ENCODE data around the gene SH2D4B.

Gene SH2D4B

GRCh38 chr10:80539421-80540031 lies 1.8 kb downstream of the SH2D4B start:
- TF ChIP-seq, protein P1, sequence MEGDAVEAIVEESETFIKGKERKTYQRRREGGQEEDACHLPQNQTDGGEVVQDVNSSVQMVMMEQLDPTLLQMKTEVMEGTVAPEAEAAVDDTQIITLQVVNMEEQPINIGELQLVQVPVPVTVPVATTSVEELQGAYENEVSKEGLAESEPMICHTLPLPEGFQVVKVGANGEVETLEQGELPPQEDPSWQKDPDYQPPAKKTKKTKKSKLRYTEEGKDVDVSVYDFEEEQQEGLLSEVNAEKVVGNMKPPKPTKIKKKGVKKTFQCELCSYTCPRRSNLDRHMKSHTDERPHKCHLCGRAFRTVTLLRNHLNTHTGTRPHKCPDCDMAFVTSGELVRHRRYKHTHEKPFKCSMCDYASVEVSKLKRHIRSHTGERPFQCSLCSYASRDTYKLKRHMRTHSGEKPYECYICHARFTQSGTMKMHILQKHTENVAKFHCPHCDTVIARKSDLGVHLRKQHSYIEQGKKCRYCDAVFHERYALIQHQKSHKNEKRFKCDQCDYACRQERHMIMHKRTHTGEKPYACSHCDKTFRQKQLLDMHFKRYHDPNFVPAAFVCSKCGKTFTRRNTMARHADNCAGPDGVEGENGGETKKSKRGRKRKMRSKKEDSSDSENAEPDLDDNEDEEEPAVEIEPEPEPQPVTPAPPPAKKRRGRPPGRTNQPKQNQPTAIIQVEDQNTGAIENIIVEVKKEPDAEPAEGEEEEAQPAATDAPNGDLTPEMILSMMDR (IDR thresholded peaks at IDR 0.05; ENCODE audit: poor library complexity, severe bottlenecking), result no peak
- Histone ChIP-seq H3K27me3 (ENCODE audit: insufficient read depth, poor library complexity, severe bottlenecking) (no peaks in the 10 kb centered on the region), H3K9me3 (ENCODE audit: severe bottlenecking) (no peaks in the 10 kb centered on the region), H3K27ac (ENCODE audit: poor library complexity, severe bottlenecking) (no peak overlapping the region), H3K36me3 (ENCODE audit: low read depth) (no peaks in the 10 kb centered on the region), H3K4me3 (ENCODE audit: severe bottlenecking) (no peak overlapping the region), H3K4me1 (ENCODE audit: insufficient read depth, poor library complexity, severe bottlenecking) (peaks cover 21% of the 10 kb centered on the region)
- ATAC-seq (ENCODE audit: low read depth) (no peak), DNase-seq (ENCODE audit: low spot score) (no peak)

DNA sequence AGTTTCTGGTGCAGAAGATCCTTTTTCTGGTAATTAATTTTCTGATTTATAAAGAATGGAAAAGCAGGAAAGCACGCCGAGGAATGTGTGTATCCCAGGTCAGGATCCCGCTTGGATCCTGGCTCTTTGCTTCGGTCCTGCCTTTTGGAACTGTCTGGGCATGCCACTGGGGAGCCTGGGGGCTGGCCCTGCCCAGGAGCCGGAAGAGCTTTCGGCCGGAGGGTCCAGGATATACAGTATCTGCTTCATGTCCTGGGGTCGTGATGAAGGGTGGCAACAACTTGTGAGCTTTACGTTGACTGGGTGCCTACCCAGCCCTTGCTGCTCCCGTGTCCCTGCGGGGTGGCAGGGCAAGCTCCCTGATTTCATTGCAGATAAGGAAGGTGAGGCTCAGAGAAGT lies 2.4 kb downstream of the SH2D4B start:
- Histone ChIP-seq H3K4me3 (ENCODE audit: severe bottlenecking) (no peak overlapping the region), H3K4me1 (ENCODE audit: insufficient read depth, poor library complexity, severe bottlenecking) (peaks cover 21% of the 10 kb centered on the region), H3K9me3 (ENCODE audit: severe bottlenecking) (no peaks in the 10 kb centered on the region), H3K36me3 (ENCODE audit: low read depth) (no peaks in the 10 kb centered on the region), H3K27ac (ENCODE audit: poor library complexity, severe bottlenecking) (no peak overlapping the region), H3K27me3 (ENCODE audit: insufficient read depth, poor library complexity, severe bottlenecking) (no peaks in the 10 kb centered on the region)
- no peak for DNase-seq (ENCODE audit: low spot score)
- no peak for ATAC-seq (ENCODE audit: low read depth)
- TF ChIP-seq, protein P1 (IDR thresholded peaks at IDR 0.05; ENCODE audit: poor library complexity, severe bottlenecking), result no peak

GRCh38 chr10:80540618-80540980 lies 2.9 kb downstream of the SH2D4B start:
- TF ChIP-seq, protein P1 (IDR thresholded peaks at IDR 0.05; ENCODE audit: poor library complexity, severe bottlenecking), result no peak
- H3K27ac ChIP-seq (ENCODE audit: poor library complexity, severe bottlenecking), result no peak overlapping the region
- H3K4me3 ChIP-seq (ENCODE audit: severe bottlenecking), result no peak overlapping the region
- H3K27me3 ChIP-seq (ENCODE audit: insufficient read depth, poor library complexity, severe bottlenecking), result no peaks in the 10 kb centered on the region
- ATAC-seq (ENCODE audit: low read depth), result no peak
- H3K36me3 ChIP-seq (ENCODE audit: low read depth), result no peaks in the 10 kb centered on the region
- peaks cover 17% of the 10 kb centered on the region for H3K4me1 ChIP-seq (ENCODE audit: insufficient read depth, poor library complexity, severe bottlenecking)
- no peaks in the 10 kb centered on the region for H3K9me3 ChIP-seq (ENCODE audit: severe bottlenecking)
- DNase-seq (ENCODE audit: low spot score), result no peak

GRCh38 chr10:80540981-80541750 lies 3.5 kb downstream of the SH2D4B start:
- no peaks in the 10 kb centered on the region for H3K27me3 ChIP-seq (ENCODE audit: insufficient read depth, poor library complexity, severe bottlenecking)
- H3K27ac ChIP-seq (ENCODE audit: poor library complexity, severe bottlenecking), result peak overlapping the region; percentile 8
- H3K4me1 ChIP-seq (ENCODE audit: insufficient read depth, poor library complexity, severe bottlenecking), result peaks cover 16% of the 10 kb centered on the region
- TF ChIP-seq, protein P1 (IDR thresholded peaks at IDR 0.05; ENCODE audit: poor library complexity, severe bottlenecking), result no peak
- H3K36me3 ChIP-seq (ENCODE audit: low read depth), result no peaks in the 10 kb centered on the region
- ATAC-seq (ENCODE audit: low read depth) (no peak), DNase-seq (ENCODE audit: low spot score) (no peak)
- H3K4me3 ChIP-seq (ENCODE audit: severe bottlenecking), result no peak overlapping the region
- H3K9me3 ChIP-seq (ENCODE audit: severe bottlenecking), result no peaks in the 10 kb centered on the region

DNA sequence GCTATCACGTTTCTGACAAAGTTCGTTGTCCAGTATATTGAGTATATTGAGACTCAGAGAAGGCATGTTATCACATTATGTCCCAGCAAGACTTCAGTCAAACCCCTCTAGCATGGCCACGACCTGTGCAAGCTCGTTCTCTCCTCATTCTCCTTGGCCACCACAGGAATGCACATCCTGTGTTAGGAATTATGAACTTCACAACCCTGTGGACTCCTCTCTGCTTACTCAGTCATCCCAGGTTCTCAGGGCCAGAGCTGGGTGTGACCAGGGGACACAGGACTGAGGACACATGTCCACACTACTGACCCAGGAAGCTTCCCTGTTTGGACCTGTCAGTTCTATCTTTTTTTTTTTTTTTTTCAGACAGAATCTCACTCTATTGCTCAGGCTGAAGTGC lies 4.4 kb downstream of the SH2D4B start:
- Histone ChIP-seq H3K4me3 (ENCODE audit: severe bottlenecking) (no peak overlapping the region), H3K4me1 (ENCODE audit: insufficient read depth, poor library complexity, severe bottlenecking) (peaks cover 16% of the 10 kb centered on the region), H3K9me3 (ENCODE audit: severe bottlenecking) (no peaks in the 10 kb centered on the region), H3K36me3 (ENCODE audit: low read depth) (no peaks in the 10 kb centered on the region), H3K27ac (ENCODE audit: poor library complexity, severe bottlenecking) (peak overlapping the region; percentile 8), H3K27me3 (ENCODE audit: insufficient read depth, poor library complexity, severe bottlenecking) (no peaks in the 10 kb centered on the region)
- TF ChIP-seq, protein P1 (IDR thresholded peaks at IDR 0.05; ENCODE audit: poor library complexity, severe bottlenecking), result no peak
- DNase-seq (ENCODE audit: low spot score) (no peak), ATAC-seq (ENCODE audit: low read depth) (peak; percentile 84)

All from RWPE2 (cell line).